WTC11 (cell line): ENCODE results near the gene GRK4. TPM values are rescaled to one million over a fixed set of nuclear protein-coding genes. Genes with fewer than 3 reads are reported as not detected.
"Not testable (repeated sequence)": the region's sequence is repeated elsewhere in the genome, so short reads cannot be mapped to it uniquely, and the experiment has no call there.

Source experiments
- ATAC-seq: fragments of 200-7000 bp; cut with Tn5 transposase; 2 replicates; pipeline ENCODE4 v1.10.0; 2021; ENCODE audit warnings: mild to moderate bottlenecking, moderate library complexity
- CTCF ChIA-PET: fragments of 300-600 bp; sonication (Branson Sonifier 250); formaldehyde crosslinking; loops from one replicate; lab custom pipeline; 2021; ENCODE audit warnings: antibody characterized with exemption; lab: Charles Lee
- POLR2A ChIA-PET: fragments of 350-600 bp; sonication (Branson Sonifier 250); formaldehyde crosslinking; loops from one replicate; lab custom pipeline; 2021; ENCODE audit warnings: antibody characterized with exemption; lab: Charles Lee
- DNase-seq: peaks from one replicate; pipeline ENCODE4 v3.0.0; 2021; ENCODE audit warnings: low spot score
- H3K27ac Mint-ChIP-seq: 2 replicates; pipeline ENCODE4 v1.8.0; 2021; ENCODE audit warnings: mixed read lengths
- H3K27me3 Mint-ChIP-seq: 2 replicates; pipeline ENCODE4 v1.8.0; 2021; ENCODE audit warnings: low read depth, mild to moderate bottlenecking, moderate library complexity, mixed read lengths
- H3K36me3 Mint-ChIP-seq: 2 replicates; pipeline ENCODE4 v1.8.0; 2021; ENCODE audit warnings: mixed read lengths
- H3K4me1 Mint-ChIP-seq: 2 replicates; pipeline ENCODE4 v1.8.0; 2022; ENCODE audit warnings: mixed read lengths
- H3K4me3 Mint-ChIP-seq: 2 replicates; pipeline ENCODE4 v1.8.0; 2021; ENCODE audit warnings: mild to moderate bottlenecking, moderate library complexity, mixed read lengths
- H3K9me3 Mint-ChIP-seq: 2 replicates; pipeline ENCODE4 v1.8.0; 2021; ENCODE audit warnings: mixed read lengths
- ELF4 ChIP-seq: sonication (generic); formaldehyde crosslinking; IDR thresholded peaks from 2 replicates; pipeline ENCODE4 v1.8.1; 2022; ENCODE audit warnings: low read depth, mild to moderate bottlenecking, moderate library complexity, missing genetic modification reagents
- ESRRA ChIP-seq: sonication (generic); formaldehyde crosslinking; IDR thresholded peaks from 2 replicates; pipeline ENCODE4 v1.8.1; 2022; ENCODE audit warnings: mild to moderate bottlenecking, missing genetic modification reagents, borderline replicate concordance
- FOXP1 ChIP-seq: sonication (generic); formaldehyde crosslinking; IDR thresholded peaks from 2 replicates; pipeline ENCODE4 v1.8.0; 2022; ENCODE audit warnings: missing genetic modification reagents, mild to moderate bottlenecking, moderate library complexity, borderline replicate concordance
- HMGA2 ChIP-seq: fragments of 250-450 bp; sonication (Bioruptor Pico); IDR thresholded peaks from 2 replicates; pipeline ENCODE4 v1.4.0; 2021; ENCODE audit warnings: mild to moderate bottlenecking, moderate library complexity
- JUN ChIP-seq: sonication (generic); formaldehyde crosslinking; IDR thresholded peaks from 2 replicates; pipeline ENCODE4 v1.8.0; 2023; ENCODE audit warnings: mild to moderate bottlenecking, missing genetic modification reagents
- total RNA-seq: library from RNA; stranded (reverse); gene quantifications from 3 replicates; pipeline ENCODE4 v1.2.3, GENCODE V29; 2021
- TF ChIP-seq, protein P1 (sequence below): fragments of 250-450 bp; sonication (Bioruptor Pico); IDR thresholded peaks from 2 replicates; pipeline ENCODE4 v1.9.0; 2021; ENCODE audit warnings: moderate library complexity, mild to moderate bottlenecking, inconsistent platforms, borderline replicate concordance
- TF ChIP-seq, protein P2 (sequence below): sonication (generic); formaldehyde crosslinking; IDR thresholded peaks from 2 replicates; pipeline ENCODE4 v1.8.1; 2023; ENCODE audit warnings: mild to moderate bottlenecking, missing genetic modification reagents, moderate library complexity
- TF ChIP-seq, protein P3 (sequence below): fragments of 250-450 bp; sonication (Bioruptor Pico); IDR thresholded peaks from 2 replicates; pipeline ENCODE4 v1.9.0; 2021; ENCODE audit warnings: mild to moderate bottlenecking
- TF ChIP-seq, protein P4 (sequence below): sonication (generic); formaldehyde crosslinking; IDR thresholded peaks from 2 replicates; pipeline ENCODE4 v1.8.0; 2022; ENCODE audit warnings: mild to moderate bottlenecking, missing genetic modification reagents
- TF ChIP-seq, protein P5 (sequence below): fragments of 200-600 bp; IDR thresholded peaks from 2 replicates; pipeline ENCODE4 v1.8.0; 2022; ENCODE audit warnings: antibody characterized with exemption

GRK4 gene
- total RNA-seq, 1 experiment from 2014 or later: 1.4 TPM

DNA sequence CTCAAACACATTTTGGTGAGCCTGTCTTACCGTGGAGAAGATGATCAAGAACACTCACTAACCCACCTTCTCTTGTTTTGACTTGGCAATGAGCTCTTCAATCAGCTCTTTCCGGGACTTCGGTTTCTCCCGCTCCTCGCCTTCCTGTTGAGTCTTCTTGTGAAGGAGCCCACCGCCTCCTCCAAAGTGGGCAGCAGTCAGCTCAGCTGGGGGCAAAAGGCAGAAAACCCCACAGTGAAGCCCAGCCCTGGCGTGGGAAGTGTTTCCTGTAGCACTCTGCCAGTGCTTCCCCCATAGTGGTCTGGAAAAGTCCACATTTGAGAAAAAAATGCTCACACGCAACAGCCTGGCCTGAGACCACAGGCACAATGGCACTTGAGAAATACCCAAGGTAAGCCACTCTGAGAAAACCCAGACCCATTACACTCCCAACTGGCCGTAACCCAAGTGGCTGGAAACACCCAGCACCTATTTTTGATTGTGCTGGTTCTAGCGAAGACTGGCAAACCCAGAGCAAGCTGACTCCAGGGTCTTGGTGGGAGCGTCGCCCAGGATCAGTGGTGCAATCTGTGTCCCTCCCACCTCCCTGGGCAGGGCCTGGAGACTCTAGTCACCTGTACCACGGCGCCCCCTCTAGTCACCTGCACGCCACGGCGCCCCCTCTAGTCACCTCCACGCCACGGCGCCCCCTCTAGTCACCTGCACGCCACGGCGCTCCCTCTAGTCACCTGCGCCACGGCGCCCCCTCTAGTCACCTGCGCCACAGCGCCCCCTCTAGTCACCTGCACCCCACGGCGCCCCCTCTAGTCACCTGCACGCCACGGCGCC, 8.8 kb upstream of the GRK4 start:
- ChIA-PET POLR2A (interaction anchor here (1.3 kb wide), 1 partner anchor 12 kb away, joined by 3 read pairs; no protein-coding TSS in a partner anchor), CTCF (interaction anchor here (1.2 to 1.6 kb wide), 6 partner anchors 9 to 223 kb away, joined by 3 to 11 read pairs (median 6); partner anchors contain the start of genes GRK4, NOP14 and TNIP2)
- peak; percentile 89 for ATAC-seq

DNA sequence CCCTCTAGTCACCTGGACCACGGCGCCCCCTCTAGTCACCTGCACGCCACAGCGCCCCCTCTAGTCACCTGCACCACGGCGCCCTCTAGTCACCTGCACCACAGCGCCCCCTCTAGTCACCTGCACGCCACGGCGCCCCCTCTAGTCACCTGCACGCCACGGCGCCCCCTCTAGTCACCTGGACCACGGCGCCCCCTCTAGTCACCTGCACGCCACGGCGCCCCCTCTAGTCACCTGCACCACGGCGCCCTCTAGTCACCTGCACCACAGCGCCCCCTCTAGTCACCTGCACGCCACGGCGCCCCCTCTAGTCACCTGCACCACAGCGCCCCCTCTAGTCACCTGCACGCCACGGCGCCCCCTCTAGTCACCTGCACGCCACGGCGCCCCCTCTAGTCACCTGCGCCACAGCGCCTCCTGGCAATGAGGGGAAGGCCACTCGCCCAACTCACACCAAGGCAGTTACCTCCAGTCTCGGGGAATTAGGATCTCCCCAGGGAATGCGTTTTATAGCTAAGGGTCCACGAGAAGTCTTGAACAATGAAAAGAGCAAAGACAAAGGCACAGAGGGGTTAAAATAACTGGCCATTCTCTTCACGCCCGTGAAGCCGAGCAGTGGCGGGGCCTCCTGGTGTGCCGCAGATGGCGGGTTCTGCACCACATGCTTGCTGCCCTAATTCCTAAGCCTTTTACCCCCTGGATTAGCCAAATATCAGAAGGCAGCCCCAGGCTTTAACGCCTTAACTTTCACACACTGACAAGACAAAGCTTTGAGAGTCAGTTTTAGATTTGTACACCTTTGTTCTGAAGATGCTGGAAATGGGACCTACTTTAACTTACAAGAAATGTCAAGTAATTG, 8.0 kb upstream of the GRK4 start:
- peaks cover 85% of the 10 kb centered on the region for H3K36me3 Mint-ChIP-seq
- H3K4me1 Mint-ChIP-seq: not testable (repeated sequence)
- CTCF ChIA-PET: interaction anchor here (1.5 to 1.6 kb wide), 3 partner anchors 8 to 23 kb away, joined by 4 to 11 read pairs (median 11); partner anchors contain the start of genes GRK4 and NOP14

More for the DNA sequence above, 8.8 kb upstream of the GRK4 start:
- H3K4me3 Mint-ChIP-seq: no peak overlapping the region
- H3K36me3 Mint-ChIP-seq: peaks cover 92% of the 10 kb centered on the region
- peak; percentile 75 for DNase-seq
- no peaks in the 10 kb centered on the region for H3K27me3 Mint-ChIP-seq
- TF ChIP-seq ELF4 (CRISPR knock-in tag): no peak
- TF ChIP-seq, protein P1, sequence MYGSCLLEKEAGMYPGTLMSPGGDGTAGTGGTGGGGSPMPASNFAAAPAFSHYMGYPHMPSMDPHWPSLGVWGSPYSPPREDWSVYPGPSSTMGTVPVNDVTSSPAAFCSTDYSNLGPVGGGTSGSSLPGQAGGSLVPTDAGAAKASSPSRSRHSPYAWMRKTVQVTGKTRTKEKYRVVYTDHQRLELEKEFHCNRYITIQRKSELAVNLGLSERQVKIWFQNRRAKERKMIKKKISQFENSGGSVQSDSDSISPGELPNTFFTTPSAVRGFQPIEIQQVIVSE (CRISPR knock-in tag): no peak
- TF ChIP-seq, protein P2, sequence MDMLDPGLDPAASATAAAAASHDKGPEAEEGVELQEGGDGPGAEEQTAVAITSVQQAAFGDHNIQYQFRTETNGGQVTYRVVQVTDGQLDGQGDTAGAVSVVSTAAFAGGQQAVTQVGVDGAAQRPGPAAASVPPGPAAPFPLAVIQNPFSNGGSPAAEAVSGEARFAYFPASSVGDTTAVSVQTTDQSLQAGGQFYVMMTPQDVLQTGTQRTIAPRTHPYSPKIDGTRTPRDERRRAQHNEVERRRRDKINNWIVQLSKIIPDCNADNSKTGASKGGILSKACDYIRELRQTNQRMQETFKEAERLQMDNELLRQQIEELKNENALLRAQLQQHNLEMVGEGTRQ: peak; percentile 16; the same call in 1 of the 2 replicates
- TF ChIP-seq ESRRA: no peak
- TF ChIP-seq FOXP1 (CRISPR knock-in tag): no peak
- no peak for TF ChIP-seq HMGA2 (CRISPR knock-in tag)
- TF ChIP-seq, protein P3, sequence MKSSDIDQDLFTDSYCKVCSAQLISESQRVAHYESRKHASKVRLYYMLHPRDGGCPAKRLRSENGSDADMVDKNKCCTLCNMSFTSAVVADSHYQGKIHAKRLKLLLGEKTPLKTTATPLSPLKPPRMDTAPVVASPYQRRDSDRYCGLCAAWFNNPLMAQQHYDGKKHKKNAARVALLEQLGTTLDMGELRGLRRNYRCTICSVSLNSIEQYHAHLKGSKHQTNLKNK (CRISPR knock-in tag): no peak
- 0 out of 2 replicates have a peak, but pooled peaks have one; percentile 19 for TF ChIP-seq JUN (CRISPR knock-in tag)
- TF ChIP-seq, protein P4, sequence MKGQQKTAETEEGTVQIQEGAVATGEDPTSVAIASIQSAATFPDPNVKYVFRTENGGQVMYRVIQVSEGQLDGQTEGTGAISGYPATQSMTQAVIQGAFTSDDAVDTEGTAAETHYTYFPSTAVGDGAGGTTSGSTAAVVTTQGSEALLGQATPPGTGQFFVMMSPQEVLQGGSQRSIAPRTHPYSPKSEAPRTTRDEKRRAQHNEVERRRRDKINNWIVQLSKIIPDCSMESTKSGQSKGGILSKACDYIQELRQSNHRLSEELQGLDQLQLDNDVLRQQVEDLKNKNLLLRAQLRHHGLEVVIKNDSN (CRISPR knock-in tag): 0 out of 2 replicates have a peak, but pooled peaks have one; percentile 36
- TF ChIP-seq, protein P5, sequence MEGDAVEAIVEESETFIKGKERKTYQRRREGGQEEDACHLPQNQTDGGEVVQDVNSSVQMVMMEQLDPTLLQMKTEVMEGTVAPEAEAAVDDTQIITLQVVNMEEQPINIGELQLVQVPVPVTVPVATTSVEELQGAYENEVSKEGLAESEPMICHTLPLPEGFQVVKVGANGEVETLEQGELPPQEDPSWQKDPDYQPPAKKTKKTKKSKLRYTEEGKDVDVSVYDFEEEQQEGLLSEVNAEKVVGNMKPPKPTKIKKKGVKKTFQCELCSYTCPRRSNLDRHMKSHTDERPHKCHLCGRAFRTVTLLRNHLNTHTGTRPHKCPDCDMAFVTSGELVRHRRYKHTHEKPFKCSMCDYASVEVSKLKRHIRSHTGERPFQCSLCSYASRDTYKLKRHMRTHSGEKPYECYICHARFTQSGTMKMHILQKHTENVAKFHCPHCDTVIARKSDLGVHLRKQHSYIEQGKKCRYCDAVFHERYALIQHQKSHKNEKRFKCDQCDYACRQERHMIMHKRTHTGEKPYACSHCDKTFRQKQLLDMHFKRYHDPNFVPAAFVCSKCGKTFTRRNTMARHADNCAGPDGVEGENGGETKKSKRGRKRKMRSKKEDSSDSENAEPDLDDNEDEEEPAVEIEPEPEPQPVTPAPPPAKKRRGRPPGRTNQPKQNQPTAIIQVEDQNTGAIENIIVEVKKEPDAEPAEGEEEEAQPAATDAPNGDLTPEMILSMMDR: peak; percentile 89
- TF ChIP-seq, all 79 proteins: peak for 4
- Mint-ChIP-seq H3K27ac (no peak overlapping the region), H3K4me1 (peaks cover 7% of the 10 kb centered on the region), H3K9me3 (peaks cover 29% of the 10 kb centered on the region)

More for the DNA sequence above, 8.0 kb upstream of the GRK4 start:
- H3K9me3 Mint-ChIP-seq: peaks cover 29% of the 10 kb centered on the region
- DNase-seq, H3K4me3 Mint-ChIP-seq, H3K27me3 Mint-ChIP-seq, ATAC-seq, H3K27ac Mint-ChIP-seq, POLR2A ChIA-PET: not testable (repeated sequence)
- TF ChIP-seq, protein P5: peak; percentile 27
- TF ChIP-seq, protein P2: peak; percentile 1; the same call in 1 of the 2 replicates
